Kidney glomerular epithelial cell (primary cell): ENCODE results near the gene HOXC13.
A peak's percentile ranks its signal among the peaks of the same experiment; 100 is the strongest.

Experiments
- DNase-seq: peaks from one replicate; lab custom pipeline; 2025; lab: John Stamatoyannopoulos, UW

HOXC13 gene

DNA sequence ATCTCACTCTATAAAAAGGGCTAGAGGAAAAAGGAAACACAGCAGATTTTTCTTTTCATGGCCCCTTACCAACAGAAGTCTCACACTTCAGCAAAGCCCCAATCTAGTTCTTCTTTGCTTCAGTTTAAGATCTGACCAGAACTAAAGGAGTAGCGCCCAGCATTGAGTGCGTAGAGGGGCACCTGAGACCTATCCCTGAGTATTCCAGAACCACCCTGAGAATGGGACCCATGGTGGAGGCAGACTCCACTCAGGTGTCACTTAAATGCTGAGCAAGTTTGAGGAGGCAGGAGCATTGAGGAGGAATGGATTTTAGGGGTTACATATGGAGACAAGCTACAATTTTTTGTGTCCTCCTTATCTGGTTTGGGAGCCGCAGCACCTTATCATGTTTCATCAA lies 32.5 kb downstream of the HOXC13 start:
- no peak for DNase-seq

GRCh38 chr12:53971686-53972085 lies 33.1 kb downstream of the HOXC13 start:
- no peak for DNase-seq

DNA sequence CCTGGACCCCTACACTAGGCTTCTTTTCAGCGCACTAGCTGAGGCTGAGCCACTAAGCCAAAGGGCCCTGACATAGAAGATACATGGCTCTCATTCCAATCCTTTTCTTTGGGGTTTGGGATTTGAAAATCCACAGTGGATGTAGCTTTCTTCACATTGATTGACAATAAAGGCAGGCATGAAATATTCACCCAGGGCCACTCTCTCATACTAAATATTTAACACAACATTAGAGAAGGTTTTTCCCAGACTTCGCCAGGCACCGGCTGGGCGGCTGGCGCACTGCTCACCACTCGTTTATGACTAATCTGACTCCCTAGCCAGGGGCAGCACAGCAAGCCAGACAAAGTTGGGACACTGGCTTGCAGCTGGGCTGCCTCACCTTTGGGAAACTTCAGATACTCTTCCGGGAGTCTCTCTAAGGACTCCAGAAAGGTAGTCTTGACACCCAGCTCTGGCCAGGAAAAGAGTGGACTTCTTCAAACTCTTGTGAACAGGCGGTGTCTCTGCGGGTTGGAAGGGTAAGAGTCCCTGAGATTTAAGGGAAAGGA lies 33.6 kb downstream of the HOXC13 start:
- DNase-seq: peak; percentile 45

GRCh38 chr12:53972722-53973235 lies 34.1 kb downstream of the HOXC13 start, which contains the start of gene HOXC11:
HOXC11 (plus strand) TSS chr12:53973126; CDS start chr12:53973242, 116 bp downstream.
- no peak for DNase-seq

DNA sequence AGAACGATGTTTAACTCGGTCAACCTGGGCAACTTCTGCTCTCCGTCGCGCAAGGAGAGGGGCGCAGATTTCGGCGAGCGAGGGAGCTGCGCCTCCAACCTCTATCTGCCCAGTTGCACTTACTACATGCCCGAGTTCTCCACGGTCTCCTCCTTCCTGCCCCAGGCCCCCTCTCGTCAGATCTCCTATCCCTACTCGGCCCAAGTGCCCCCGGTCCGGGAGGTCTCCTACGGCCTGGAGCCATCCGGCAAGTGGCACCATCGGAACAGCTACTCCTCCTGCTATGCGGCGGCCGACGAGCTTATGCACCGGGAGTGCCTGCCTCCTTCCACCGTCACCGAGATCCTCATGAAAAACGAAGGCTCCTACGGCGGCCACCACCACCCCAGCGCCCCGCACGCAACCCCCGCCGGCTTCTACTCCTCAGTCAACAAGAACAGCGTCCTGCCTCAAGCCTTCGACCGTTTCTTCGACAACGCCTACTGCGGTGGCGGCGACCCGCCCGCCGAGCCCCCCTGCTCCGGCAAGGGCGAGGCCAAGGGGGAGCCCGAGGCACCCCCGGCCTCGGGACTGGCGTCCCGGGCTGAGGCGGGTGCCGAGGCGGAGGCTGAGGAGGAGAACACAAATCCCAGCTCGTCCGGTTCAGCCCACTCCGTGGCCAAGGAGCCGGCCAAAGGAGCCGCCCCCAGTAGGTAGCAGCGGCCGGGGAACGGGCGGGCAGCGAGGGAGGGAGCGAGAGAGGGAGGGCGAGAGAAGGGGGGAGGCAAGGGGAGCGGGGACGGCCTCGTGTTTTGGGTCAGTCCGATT lies 34.8 kb downstream of the HOXC13 start:
- peak; percentile 43 for DNase-seq

DNA sequence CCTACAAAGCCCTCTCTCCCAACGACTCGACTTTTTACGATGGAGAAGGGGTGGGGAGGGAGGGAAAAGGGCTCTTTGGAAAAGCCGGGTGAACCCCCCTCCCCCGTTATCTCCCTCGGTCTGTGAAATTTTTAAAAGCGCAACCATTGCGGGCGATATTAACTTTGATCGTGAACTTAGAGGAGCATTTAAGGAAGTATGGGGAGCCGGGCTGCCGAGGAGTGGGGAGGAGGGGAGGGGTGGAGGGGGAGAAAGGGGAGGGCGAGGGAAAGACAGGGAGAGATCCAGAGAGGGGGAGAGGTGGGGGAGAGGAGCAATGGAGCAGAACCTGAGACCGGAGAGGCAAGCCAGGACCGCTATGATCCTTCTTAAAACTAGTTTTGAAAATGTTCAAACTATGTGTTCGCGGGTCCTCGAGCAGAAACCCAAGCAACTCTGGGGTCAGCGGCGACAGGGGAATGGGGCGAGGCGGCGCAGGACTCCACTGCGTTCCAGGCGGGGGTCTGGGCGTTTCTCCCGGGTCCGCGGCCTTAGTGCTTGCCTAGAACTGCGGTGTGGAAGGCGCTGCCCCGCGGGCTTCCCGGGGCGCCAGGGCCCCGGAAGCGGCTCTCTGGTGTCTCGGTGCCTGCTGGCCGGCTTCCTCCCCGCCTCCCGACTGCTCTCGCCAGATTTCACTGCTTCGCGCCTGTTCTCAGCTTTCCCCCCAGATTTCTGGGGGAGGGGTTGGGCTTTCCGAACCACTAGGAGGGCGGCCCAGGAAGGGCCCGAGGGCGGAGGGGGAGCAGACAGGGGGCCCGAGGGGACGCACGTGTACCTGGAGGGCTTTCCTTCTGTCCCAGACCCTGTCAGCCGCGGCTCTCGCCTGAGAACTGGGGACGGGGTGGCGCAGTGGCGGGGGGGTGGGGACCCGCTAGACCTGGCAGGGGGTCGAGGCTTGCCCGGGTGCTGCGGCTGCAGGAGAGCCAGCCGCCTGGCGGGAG lies 35.7 kb downstream of the HOXC13 start, which contains the start of gene HOTAIR:
Gene HOTAIR, minus strand, starts transcription at position 871 of the 980 bp plus-strand sequence.
- peak; percentile 51 for DNase-seq

DNA sequence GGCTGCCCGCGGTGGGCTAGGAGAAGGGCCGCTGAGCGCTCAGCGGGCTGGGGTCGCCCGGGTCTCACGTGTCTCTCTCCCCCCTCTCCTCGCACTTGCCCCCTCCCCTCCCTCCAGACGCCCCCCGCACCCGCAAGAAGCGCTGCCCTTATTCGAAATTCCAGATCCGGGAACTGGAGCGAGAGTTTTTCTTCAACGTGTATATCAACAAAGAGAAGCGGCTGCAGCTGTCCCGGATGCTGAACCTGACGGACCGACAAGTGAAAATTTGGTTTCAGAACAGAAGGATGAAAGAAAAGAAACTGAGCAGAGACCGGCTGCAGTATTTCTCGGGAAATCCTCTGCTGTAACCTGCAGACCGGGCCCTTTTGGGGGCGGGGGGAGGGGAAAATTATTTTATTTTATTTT lies 36.4 kb downstream of the HOXC13 start:
- peak; percentile 14 for DNase-seq

- DNase-seq: no peak
These were observed 37.0 kb downstream of the HOXC13 start for GRCh38 chr12:53975479-53976152.

- DNase-seq: no peak
These were observed 37.7 kb downstream of the HOXC13 start for GRCh38 chr12:53976172-53976822.

DNA sequence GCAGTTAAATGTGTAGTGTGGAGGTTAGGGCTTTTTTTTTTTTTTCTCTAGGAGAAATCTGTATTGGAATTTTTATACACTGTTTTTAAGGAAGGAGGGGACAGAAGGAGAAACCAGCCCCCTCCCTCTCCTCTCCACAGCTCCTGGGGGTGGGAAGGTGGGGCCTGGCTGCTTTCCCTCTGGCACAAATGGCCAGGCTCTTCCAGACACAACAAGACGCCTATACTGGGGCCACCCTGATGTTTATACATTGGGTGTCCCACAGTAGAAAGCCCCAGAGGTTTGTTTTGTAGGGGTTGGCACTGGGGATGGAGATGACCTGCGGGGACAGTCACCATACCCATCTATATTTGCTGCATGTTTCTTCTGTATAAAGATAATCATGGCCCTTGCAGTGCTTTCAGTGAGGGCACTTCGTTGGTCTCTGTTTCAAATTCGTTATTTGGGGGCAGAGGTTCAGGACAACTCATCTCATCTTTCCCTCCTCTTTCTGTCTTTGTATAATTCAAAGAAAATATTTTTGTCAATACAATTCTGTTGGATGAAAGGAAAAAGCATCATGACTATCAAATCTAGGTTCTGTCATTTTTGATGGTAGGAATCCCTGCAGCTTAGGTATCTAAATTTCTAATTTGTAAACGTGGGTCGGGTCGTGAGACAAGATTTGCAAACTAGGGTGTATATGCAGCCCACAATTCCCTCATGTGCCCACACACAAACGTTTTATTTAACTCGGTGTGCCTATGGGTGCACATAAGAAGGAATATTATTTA lies 38.4 kb downstream of the HOXC13 start:
- DNase-seq: no peak

- no peak for DNase-seq
These were observed 39.2 kb downstream of the HOXC13 start for GRCh38 chr12:53977596-53978445.

DNA sequence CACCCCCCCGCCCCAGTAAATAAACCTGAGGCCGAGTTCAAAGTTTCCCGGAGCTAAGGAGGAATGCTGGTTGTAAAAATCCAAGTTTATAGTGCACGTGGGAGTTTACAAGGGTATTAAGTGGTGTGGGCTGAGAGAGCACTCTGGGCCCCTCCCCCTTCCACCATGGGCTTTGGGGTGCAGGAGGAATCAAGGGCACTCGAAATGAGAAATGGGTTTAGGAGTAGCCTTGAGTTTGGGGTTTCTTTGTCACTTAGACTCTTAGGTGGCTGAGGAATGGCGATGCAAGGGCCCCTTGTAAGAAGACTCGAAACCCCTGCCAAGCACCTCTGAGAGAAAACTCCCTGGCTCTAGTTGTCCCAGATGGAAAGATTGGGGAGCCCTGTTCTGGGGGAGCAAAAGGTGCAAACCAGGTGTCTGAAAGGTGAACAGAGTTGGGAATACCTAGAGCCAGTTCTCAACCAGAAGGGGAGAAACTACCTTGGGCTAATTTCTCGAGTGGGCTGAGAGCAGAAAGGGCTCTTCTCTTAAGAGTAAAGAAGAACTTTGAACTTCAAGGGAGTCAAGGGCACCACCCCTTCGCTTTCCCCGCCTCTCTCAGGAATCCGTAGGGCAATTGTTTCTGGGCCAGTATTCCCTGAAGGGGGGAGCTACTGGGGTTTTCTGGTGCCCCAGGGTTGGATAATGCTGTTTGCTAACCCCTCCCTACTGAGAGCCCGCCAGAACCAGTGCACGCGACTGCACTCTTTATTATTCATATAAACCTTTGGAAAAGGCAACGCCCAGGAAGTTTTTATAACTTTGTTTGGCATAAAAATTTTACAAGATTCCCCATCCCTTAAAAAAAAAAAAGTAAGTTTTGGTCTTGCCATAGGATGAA lies 40.1 kb downstream of the HOXC13 start:
- no peak for DNase-seq

DNA sequence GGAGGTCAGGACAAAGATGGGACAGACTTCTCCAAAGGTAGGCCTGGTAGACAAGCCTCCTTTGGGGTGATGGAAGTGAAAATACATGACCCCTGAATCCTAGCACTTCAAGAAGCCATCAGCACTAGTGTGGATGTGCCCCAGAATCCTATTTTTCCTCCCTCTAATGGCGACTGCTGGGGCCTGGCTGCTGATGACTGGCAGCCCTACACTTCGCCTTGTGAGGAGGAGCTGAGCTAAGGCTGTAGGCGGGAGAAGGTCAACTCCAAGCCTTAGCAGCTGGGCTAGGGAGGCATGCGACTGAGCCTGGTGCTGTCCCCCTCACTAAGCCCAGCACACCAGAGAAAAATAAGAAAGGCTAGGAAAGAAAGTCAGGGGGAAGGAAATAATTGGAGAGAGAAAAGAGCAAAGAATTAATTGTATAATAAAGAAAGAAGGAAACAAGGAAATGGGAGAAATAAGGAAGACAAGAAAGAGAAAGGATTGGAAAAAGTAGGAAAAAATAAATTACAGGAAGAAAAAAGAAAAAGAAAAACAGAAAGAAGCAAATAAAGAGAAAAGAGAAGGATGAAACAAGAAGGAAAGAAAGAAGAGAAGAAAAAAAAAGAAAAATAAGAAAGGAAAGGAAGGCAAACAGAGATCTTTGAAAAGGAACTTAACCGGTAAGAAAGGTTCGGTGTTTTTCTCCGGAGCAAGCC lies 41.6 kb downstream of the HOXC13 start:
- peak; percentile 33 for DNase-seq

DNA sequence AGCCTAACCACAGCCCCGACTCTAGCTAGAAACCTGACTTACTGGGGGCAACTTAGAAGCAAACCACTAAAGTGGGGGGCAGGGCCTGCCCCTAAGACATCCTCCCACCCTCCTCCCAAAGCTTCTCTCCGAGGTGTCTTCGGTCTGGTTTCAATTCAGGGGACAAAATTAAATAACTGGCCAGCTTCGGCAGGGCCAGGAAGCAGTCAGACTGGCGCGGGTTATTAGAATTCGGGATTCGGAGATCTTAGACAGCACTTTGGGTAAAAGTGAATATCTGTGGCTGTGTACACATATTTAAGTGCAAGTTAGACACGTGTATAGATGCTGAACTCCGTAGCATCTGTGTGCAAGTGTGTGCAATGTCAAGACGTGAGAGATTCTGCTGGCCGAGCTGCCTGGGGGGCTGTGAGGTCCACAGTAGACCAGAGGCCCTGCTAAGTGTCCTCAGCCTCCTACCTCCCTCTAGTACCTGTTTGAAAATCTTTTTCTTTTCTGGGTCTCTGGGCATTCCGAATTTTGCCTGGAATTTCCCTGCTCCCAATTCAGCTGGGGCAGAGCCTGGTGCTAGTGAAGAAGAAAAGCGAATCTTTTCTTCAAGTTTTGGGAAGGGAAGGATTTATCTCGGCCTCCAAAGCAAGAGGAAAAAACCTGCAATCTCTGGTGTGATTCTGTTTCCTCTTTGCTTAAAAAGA lies 42.3 kb downstream of the HOXC13 start:
- no peak for DNase-seq

DNA sequence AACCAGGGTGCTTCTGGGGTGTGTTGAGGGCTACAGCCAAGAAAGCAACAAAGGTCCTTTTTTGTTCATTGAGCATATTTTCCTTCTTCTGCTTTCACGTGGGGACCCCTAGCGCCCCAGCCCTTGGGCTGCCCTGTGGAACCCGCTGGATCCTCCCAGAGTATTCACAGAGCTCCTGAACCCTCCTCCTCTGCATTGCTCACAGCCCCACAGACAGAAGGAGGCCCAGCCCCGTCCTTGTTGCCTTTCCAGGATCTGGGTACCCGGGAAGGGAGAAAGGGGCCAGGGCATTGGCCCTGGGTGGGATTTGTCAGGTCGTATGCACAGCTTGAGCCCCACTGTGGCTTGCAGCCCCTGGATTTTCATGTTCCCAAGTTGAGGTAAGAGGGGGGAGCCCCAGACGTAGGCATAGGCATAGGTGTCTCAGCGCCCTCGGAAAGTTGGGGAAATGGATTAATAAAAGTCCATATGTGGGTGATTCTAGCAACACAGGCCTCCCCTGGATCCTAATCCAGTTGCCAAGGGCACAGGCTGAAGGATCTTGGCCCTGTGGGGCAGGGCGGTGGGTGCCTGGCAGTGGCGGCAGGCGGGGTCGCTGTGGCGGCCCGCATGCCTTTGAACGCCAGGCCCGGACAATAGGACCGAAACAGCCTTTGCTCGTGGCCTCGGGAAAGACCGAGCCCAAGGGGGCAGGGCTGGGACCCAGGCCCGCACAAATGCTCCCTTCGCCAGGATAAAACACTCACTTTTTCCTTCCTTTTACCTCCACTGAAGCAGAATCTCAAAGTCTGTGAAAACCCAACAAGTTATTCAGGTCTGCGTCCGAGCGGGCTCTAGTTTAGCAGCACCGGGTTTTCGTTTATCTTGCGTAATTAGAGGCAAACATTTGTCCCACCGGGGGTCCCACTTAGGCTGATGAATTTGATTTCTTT lies 43.3 kb downstream of the HOXC13 start:
- DNase-seq: no peak
